Measurements from ENCODE around the gene DMAC2L.

DMAC2L gene

DNA sequence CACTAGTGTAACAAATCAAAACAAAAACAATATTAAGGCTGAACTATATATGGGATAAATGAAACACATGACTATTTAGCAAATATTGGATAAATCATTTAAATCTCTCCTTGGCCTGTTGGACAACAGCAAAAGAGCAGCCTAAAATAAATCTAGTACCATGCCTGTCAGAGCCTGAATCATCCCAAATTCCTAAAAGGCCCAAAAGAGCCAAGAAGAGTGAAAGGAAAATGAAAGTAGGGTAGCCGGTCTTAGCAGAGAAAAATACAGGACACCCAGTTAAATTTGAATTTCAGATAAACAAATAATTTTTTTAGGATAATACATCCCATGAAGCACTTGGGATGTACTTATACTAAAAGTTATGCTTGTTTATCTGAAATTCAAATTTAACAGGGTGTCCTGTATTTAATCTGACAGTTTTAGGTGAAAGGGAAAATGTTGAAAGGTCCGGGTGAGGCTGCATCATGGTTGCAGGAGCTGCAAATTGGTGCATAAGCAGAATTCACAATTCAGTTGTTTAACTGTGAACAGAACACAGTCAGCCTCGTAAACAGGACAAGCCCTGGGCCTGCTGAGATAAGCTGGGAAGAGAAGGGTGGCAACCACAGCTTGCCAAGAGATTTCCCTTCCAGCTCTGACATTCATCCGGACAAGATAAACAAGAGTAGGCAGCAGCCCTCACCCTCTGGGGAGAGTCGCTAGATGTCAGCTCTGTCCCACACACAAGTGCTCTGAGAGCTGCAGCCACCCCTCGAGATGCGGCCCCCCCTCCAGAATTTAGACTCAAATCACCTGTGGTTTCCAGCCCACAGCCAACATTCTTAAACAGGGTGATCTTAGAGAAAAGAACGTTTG lies 30.3 kb downstream of the DMAC2L start:
- no peak overlapping the region for H3K4me2 ChIP-seq (ENCODE audit: insufficient read depth, low read length)
- H3K27me3 ChIP-seq (ENCODE audit: insufficient read depth, low read length, poor library complexity): no peaks in the 10 kb centered on the region
- H3K4me3 ChIP-seq (ENCODE audit: low read depth in 1 of 2, low read length in 2 of 2): no peak overlapping the region
- ATAC-seq (ENCODE audit: insufficient read depth, low read depth) (peak; percentile 77; the same call in 2 of the 3 replicates), DNase-seq (peak; percentile 41)
- no peak overlapping the region for H3K27ac ChIP-seq (ENCODE audit: low read length)
- no peaks in the 10 kb centered on the region for H3K9me3 ChIP-seq (ENCODE audit: insufficient read depth, low read length, severe bottlenecking)
- no peak for TF ChIP-seq EZH2 (IDR thresholded peaks at IDR 0.05; ENCODE audit: borderline replicate concordance, low read depth, low read length, severe bottlenecking)
- TF ChIP-seq, protein P1, sequence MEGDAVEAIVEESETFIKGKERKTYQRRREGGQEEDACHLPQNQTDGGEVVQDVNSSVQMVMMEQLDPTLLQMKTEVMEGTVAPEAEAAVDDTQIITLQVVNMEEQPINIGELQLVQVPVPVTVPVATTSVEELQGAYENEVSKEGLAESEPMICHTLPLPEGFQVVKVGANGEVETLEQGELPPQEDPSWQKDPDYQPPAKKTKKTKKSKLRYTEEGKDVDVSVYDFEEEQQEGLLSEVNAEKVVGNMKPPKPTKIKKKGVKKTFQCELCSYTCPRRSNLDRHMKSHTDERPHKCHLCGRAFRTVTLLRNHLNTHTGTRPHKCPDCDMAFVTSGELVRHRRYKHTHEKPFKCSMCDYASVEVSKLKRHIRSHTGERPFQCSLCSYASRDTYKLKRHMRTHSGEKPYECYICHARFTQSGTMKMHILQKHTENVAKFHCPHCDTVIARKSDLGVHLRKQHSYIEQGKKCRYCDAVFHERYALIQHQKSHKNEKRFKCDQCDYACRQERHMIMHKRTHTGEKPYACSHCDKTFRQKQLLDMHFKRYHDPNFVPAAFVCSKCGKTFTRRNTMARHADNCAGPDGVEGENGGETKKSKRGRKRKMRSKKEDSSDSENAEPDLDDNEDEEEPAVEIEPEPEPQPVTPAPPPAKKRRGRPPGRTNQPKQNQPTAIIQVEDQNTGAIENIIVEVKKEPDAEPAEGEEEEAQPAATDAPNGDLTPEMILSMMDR (IDR thresholded peaks at IDR 0.05; ENCODE audit: borderline replicate concordance, extremely low read depth, low read length, poor library complexity, severe bottlenecking): no peak
- no peaks in the 10 kb centered on the region for H3K79me2 ChIP-seq (ENCODE audit: insufficient read depth, low read length)
- H4K20me1 ChIP-seq (ENCODE audit: insufficient read depth, low read length): no peaks in the 10 kb centered on the region
- H3K9ac ChIP-seq (ENCODE audit: low read depth, low read length): no peak overlapping the region
- H3K36me3 ChIP-seq (ENCODE audit: insufficient read depth, low read length): peaks cover 3% of the 10 kb centered on the region; the same call in 1 of the 2 replicates
- H3K4me1 ChIP-seq (ENCODE audit: insufficient read depth, low read length): no peaks in the 10 kb centered on the region
- H2AFZ ChIP-seq (ENCODE audit: low read depth, low read length): no peak overlapping the region

DNA sequence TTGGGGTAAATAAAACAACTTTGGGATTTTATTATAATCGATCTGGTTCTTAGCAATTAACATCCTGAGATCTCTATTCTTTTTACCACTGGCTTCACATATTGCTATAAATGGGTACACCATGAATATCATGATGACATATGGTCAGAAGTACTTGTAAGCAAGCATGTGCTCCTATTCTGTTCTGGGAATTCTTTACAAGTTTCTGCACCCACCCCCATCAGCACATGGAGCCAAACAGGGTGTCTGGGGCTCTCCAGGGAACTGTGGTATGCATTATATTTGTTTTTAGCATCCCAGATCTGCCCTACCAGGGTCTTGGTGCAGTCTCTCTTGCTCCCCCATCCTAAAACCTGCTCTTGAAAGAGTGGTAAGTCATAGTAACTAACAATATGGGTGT lies 31.3 kb downstream of the DMAC2L start:
- H3K4me1 ChIP-seq (ENCODE audit: insufficient read depth, low read length): no peaks in the 10 kb centered on the region
- H3K4me3 ChIP-seq (ENCODE audit: low read depth in 1 of 2, low read length in 2 of 2): no peak overlapping the region
- H3K36me3 ChIP-seq (ENCODE audit: insufficient read depth, low read length): peaks cover 3% of the 10 kb centered on the region; the same call in 1 of the 2 replicates
- H3K79me2 ChIP-seq (ENCODE audit: insufficient read depth, low read length): no peaks in the 10 kb centered on the region
- no peaks in the 10 kb centered on the region for H3K27me3 ChIP-seq (ENCODE audit: insufficient read depth, low read length, poor library complexity)
- H2AFZ ChIP-seq (ENCODE audit: low read depth, low read length): no peak overlapping the region
- no peak overlapping the region for H3K9ac ChIP-seq (ENCODE audit: low read depth, low read length)
- H3K9me3 ChIP-seq (ENCODE audit: insufficient read depth, low read length, severe bottlenecking): no peaks in the 10 kb centered on the region
- no peak overlapping the region for H3K27ac ChIP-seq (ENCODE audit: low read length)
- TF ChIP-seq, protein P1 (IDR thresholded peaks at IDR 0.05; ENCODE audit: borderline replicate concordance, extremely low read depth, low read length, poor library complexity, severe bottlenecking): no peak
- no peak for TF ChIP-seq EZH2 (IDR thresholded peaks at IDR 0.05; ENCODE audit: borderline replicate concordance, low read depth, low read length, severe bottlenecking)
- H4K20me1 ChIP-seq (ENCODE audit: insufficient read depth, low read length): no peaks in the 10 kb centered on the region
- DNase-seq: no peak
- no peak for ATAC-seq (ENCODE audit: insufficient read depth, low read depth)
- no peak overlapping the region for H3K4me2 ChIP-seq (ENCODE audit: insufficient read depth, low read length)

DNA sequence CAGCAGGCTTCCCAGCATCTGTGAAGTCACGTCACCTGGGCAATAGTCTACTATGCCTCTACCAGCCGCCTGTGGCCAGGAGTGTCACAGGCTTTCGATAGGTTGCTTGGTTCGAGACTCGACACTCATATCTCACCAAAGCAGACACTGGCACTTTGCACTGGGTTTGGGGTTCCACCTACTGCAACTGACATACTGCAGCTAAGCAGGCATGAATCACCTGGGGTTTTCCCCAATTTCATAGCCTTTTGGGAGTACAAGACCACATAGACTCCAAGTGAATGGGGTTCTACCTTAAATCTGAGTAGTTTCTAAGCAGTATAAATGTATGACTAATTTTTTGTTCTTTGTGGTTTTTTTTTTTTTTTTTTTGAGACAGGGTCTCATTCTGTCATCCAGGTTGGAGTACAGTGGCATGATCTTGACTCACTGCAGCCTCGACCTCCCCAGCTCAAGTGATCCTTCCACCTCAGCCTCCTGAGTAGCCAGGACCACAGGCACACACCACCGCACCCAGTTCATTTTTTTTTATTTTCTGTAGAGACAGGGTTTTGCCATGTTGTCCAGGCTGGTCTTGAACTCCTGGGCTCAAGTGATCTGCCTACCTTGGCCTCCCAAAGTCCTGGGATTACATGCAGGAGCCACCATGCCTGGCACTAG lies 32.1 kb downstream of the DMAC2L start:
- ATAC-seq (ENCODE audit: insufficient read depth, low read depth) (no peak), DNase-seq (no peak)
- no peaks in the 10 kb centered on the region for H3K9me3 ChIP-seq (ENCODE audit: insufficient read depth, low read length, severe bottlenecking)
- no peak for TF ChIP-seq EZH2 (IDR thresholded peaks at IDR 0.05; ENCODE audit: borderline replicate concordance, low read depth, low read length, severe bottlenecking)
- TF ChIP-seq, protein P1 (IDR thresholded peaks at IDR 0.05; ENCODE audit: borderline replicate concordance, extremely low read depth, low read length, poor library complexity, severe bottlenecking): no peak
- no peak overlapping the region for H3K4me3 ChIP-seq (ENCODE audit: low read depth in 1 of 2, low read length in 2 of 2)
- no peak overlapping the region for H3K4me2 ChIP-seq (ENCODE audit: insufficient read depth, low read length)
- H3K27ac ChIP-seq (ENCODE audit: low read length): no peak overlapping the region
- H3K4me1 ChIP-seq (ENCODE audit: insufficient read depth, low read length): no peaks in the 10 kb centered on the region
- no peaks in the 10 kb centered on the region for H3K27me3 ChIP-seq (ENCODE audit: insufficient read depth, low read length, poor library complexity)
- H3K36me3 ChIP-seq (ENCODE audit: insufficient read depth, low read length): peaks cover 3% of the 10 kb centered on the region; the same call in 1 of the 2 replicates
- H2AFZ ChIP-seq (ENCODE audit: low read depth, low read length): no peak overlapping the region
- H3K79me2 ChIP-seq (ENCODE audit: insufficient read depth, low read length): no peaks in the 10 kb centered on the region
- H4K20me1 ChIP-seq (ENCODE audit: insufficient read depth, low read length): no peaks in the 10 kb centered on the region
- no peak overlapping the region for H3K9ac ChIP-seq (ENCODE audit: low read depth, low read length)

All from DND-41 (cell line).